Vagina (tissue), 2 donors: ENCODE results near the gene IL7R.

Source experiments
- CTCF ChIP-seq, 3 experiments: fragments of 450-650 bp in 2 of 3; fragments of 200-600 bp in 1 of 3; sonication (generic) in 1 of 3; IDR thresholded peaks; one replicate each; pipeline ENCODE4 v1.5.1; 2017 to 2019; ENCODE audit warnings: antibody characterized with exemption in 3 of 3, mild to moderate bottlenecking in 2 of 3, moderate library complexity in 2 of 3
- POLR2A ChIP-seq, 2 donors: fragments of 450-650 bp; IDR thresholded peaks; one replicate each; pipeline ENCODE4 v1.6.1; 2017; ENCODE audit warnings: antibody characterized with exemption in 2 of 2, mild to moderate bottlenecking in 2 of 2, moderate library complexity in 2 of 2
- POLR2AphosphoS5 ChIP-seq, 2 donors: sonication (generic); formaldehyde crosslinking; IDR thresholded peaks; one replicate each; pipeline ENCODE4 v1.9.0; 2017; ENCODE audit warnings: antibody characterized with exemption in 2 of 2, mild to moderate bottlenecking in 2 of 2, low read depth in 1 of 2; ENCODE audit not compliant: insufficient read depth in 1 of 2

- TF ChIP-seq POLR2A (IDR thresholded peaks at IDR 0.05) (no peak), POLR2AphosphoS5 (IDR thresholded peaks at IDR 0.05; ENCODE audit: insufficient read depth in 1 of 2, low read depth in 1 of 2) (no peak), CTCF (IDR thresholded peaks at IDR 0.05) (no peak)
Observed at GRCh38 chr5:35830587-35830986, 26.1 kb upstream of the IL7R start.
